Karpas-422 (cell line): ENCODE results near the gene MLLT1. TPM values are rescaled to one million over a fixed set of nuclear protein-coding genes. Genes with fewer than 3 reads are reported as not detected.
A peak's percentile ranks its signal among the peaks of the same experiment; 100 is the strongest.

ENCODE experiments used
- DNase-seq: peaks from one replicate; pipeline ENCODE4 v3.0.0-alpha.2; 2015
- H2AFZ ChIP-seq: fragments of 200-600 bp; sonication (generic); 2 replicates; pipeline ENCODE4 v1.6.1; 2014; ENCODE audit warnings: antibody characterized with exemption, low read length, mixed read lengths
- H3K27ac ChIP-seq: fragments of 200-600 bp; sonication (generic); 2 replicates; pipeline ENCODE4 v1.5.1; 2014; ENCODE audit warnings: mild to moderate bottlenecking, low read length, moderate library complexity
- H3K27me3 ChIP-seq: fragments of 200-600 bp; sonication (generic); 2 replicates; pipeline ENCODE4 v1.6.1; 2014; ENCODE audit warnings: low read length, mixed read lengths
- H3K36me3 ChIP-seq: fragments of 200-600 bp; sonication (generic); 2 replicates; pipeline ENCODE4 v1.6.1; 2014; ENCODE audit warnings: low read length, mixed read lengths; ENCODE audit not compliant: insufficient read depth
- H3K4me1 ChIP-seq: fragments of 200-600 bp; sonication (generic); 2 replicates; pipeline ENCODE4 v1.6.1; 2014; ENCODE audit warnings: mild to moderate bottlenecking, low read length, mixed read lengths
- H3K4me2 ChIP-seq: fragments of 200-600 bp; sonication (generic); 2 replicates; pipeline ENCODE4 v1.6.1; 2014; ENCODE audit warnings: low read length, low read depth, mild to moderate bottlenecking; ENCODE audit not compliant: poor library complexity, severe bottlenecking
- H3K4me3 ChIP-seq: fragments of 200-600 bp; sonication (generic); 2 replicates; pipeline ENCODE4 v1.5.1; 2014; ENCODE audit warnings: mild to moderate bottlenecking, antibody characterized with exemption, low read length, mixed read lengths
- H3K79me2 ChIP-seq: fragments of 200-600 bp; sonication (generic); 2 replicates; pipeline ENCODE4 v1.6.1; 2014; ENCODE audit warnings: mild to moderate bottlenecking, low read length, mixed read lengths
- H3K9ac ChIP-seq: fragments of 200-600 bp; sonication (generic); 2 replicates; pipeline ENCODE4 v1.6.0; 2014; ENCODE audit warnings: low read length
- H3K9me2 ChIP-seq: fragments of 200-600 bp; sonication (generic), shearing (Covaris generic); replicated peaks from 2 replicates; pipeline ENCODE4 v1.6.0; 2014; ENCODE audit warnings: mild to moderate bottlenecking, low read length, moderate library complexity; ENCODE audit not compliant: insufficient read depth
- H3K9me3 ChIP-seq: fragments of 300-700, 200-600 bp; sonication (generic); 2 replicates; pipeline ENCODE4 v1.6.1; 2014; ENCODE audit warnings: low read length, mixed read lengths
- H4K20me1 ChIP-seq: fragments of 200-600 bp; sonication (generic); 2 replicates; pipeline ENCODE4 v1.6.1; 2014; ENCODE audit warnings: mild to moderate bottlenecking, antibody characterized with exemption, low read length, low read depth; ENCODE audit not compliant: insufficient read depth
- small RNA-seq: library from RNA; depleted of rRNA; stranded (forward); fragments of <200 nt; gene quantifications from one replicate; pipeline ENCODE3, GENCODE V24; 2014
- total RNA-seq: library from RNA; depleted of rRNA; stranded (reverse); fragments of >200 nt; shearing (Covaris generic); gene quantifications from 2 replicates; pipeline ENCODE4 v1.2.3, GENCODE V29; 2014; ENCODE audit warnings: low replicate concordance; rRNA removed

Gene MLLT1
- total RNA-seq, 1 experiment from 2014 or later: 19.5 TPM

DNA sequence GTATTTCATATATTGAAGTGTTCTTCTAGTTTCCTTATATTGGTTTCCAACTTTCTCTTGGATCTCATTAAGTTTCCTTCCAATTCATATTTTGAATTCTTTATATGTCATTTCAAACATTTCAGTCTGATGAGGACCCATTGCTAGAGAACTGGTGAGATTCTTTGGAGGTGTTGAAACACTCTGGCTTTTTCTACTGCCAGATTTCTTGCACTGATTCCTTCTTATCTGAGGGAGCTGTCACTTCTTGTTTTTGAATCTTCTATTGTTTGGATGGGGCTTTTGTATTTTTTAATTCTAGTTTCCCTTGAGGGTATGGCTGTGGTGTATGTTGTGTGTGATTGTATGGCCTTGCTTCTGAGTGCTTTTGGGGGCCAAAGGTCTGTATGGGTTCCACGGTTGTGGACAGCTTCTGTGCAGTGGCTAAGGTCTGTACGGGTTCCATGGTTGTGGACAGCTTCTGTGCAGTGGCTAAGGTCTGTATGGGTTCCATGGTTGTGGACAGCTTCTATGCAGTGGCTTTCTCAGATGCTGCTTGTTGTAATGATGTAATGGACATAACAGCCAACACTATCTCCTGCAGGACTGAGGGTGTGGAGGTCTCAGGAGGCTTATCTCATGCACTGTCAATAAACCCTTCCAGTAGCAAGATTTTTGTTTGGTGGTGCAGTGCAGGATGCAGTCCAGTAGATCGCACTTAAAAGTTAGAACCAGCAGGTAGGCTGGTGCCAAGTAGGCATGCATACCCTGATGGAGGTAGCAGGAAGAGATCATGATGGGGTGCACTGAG, 107.5 kb downstream of the MLLT1 start:
- Histone ChIP-seq H3K4me3 (no peak overlapping the region), H3K79me2 (no peaks in the 10 kb centered on the region)
- DNase-seq: no peak

DNA sequence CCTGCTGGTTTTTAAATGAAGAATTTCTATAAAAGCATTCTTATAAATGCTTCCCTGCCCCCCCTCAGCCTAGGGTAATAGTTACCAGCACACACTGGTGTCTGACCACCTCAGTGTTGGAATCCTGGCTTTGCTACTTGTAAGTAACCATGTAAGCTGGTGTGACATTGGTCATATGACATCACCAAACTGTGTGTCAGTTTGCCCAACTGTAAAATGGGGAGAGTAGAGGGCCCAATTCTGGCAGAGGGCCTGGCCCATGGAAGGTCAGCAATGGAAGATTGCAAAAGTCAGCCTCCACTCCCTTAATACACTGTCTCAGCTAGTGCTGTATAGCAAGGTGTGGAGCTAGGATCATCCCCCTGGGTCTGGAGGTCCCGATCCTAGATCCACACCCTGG, 112.7 kb downstream of the MLLT1 start:
- H3K4me2 ChIP-seq: no peak overlapping the region
- H2AFZ ChIP-seq: no peak overlapping the region
- H3K79me2 ChIP-seq: no peaks in the 10 kb centered on the region
- H3K27ac ChIP-seq: no peak overlapping the region
- H3K4me3 ChIP-seq: no peak overlapping the region
- no peak overlapping the region for H3K9ac ChIP-seq
- no peaks in the 10 kb centered on the region for H3K36me3 ChIP-seq
- DNase-seq: no peak
- H3K4me1 ChIP-seq: no peaks in the 10 kb centered on the region
- no peaks in the 10 kb centered on the region for H4K20me1 ChIP-seq
- no peaks in the 10 kb centered on the region for H3K27me3 ChIP-seq
- no peaks in the 10 kb centered on the region for H3K9me3 ChIP-seq
- H3K9me2 ChIP-seq: no peaks in the 10 kb centered on the region

More for the DNA sequence above, 107.5 kb downstream of the MLLT1 start:
- Histone ChIP-seq H3K4me1 (no peaks in the 10 kb centered on the region), H4K20me1 (no peaks in the 10 kb centered on the region), H3K4me2 (no peak overlapping the region), H3K9me3 (no peaks in the 10 kb centered on the region), H3K36me3 (no peaks in the 10 kb centered on the region), H3K9me2 (no peaks in the 10 kb centered on the region), H3K27me3 (no peaks in the 10 kb centered on the region), H2AFZ (no peak overlapping the region), H3K27ac (no peak overlapping the region), H3K9ac (no peak overlapping the region)

- Histone ChIP-seq H3K27me3 (no peaks in the 10 kb centered on the region), H3K27ac (no peak overlapping the region), H3K9me3 (no peaks in the 10 kb centered on the region), H3K4me1 (no peaks in the 10 kb centered on the region; the same call in 1 of the 2 replicates), H3K9ac (no peak overlapping the region), H3K4me3 (no peak overlapping the region), H3K36me3 (no peaks in the 10 kb centered on the region), H3K4me2 (no peak overlapping the region), H4K20me1 (no peaks in the 10 kb centered on the region), H2AFZ (no peak overlapping the region), H3K9me2 (no peaks in the 10 kb centered on the region), H3K79me2 (no peaks in the 10 kb centered on the region)
- DNase-seq: no peak
These were observed 114.8 kb downstream of the MLLT1 start for GRCh38 chr19:6164906-6165531.

- Histone ChIP-seq H3K4me3 (no peak overlapping the region), H3K27ac (no peak overlapping the region), H2AFZ (no peak overlapping the region), H3K9ac (no peak overlapping the region), H3K27me3 (no peaks in the 10 kb centered on the region), H4K20me1 (no peaks in the 10 kb centered on the region), H3K36me3 (no peaks in the 10 kb centered on the region), H3K9me2 (no peaks in the 10 kb centered on the region), H3K4me1 (no peaks in the 10 kb centered on the region; the same call in 1 of the 2 replicates), H3K4me2 (no peak overlapping the region), H3K79me2 (no peaks in the 10 kb centered on the region), H3K9me3 (no peaks in the 10 kb centered on the region)
- DNase-seq: peak; percentile 97
These were observed 118.4 kb downstream of the MLLT1 start for GRCh38 chr19:6161271-6161850.

Small RNA genes within 50 kb of the gene (small RNA-seq; reads per million reads assigned to genes)
- gene AC011471.1: not detected

Other genes starting within 250 kb of the MLLT1 start
- 6.4 and 23.7 TPM in 2 replicates for gene RFX2, start 169.5 kb downstream of the MLLT1 start, total RNA-seq
- 1.2 TPM in 1 of 2 replicates, not detected in the other for gene ACSBG2, start 144.3 kb downstream of the MLLT1 start, total RNA-seq
- gene ACER1, start 53.6 kb upstream of the MLLT1 start, total RNA-seq: not detected in 2 replicates
- gene CLPP, start 81.6 kb upstream of the MLLT1 start, total RNA-seq: 52.1 and 128 TPM in 2 replicates
- gene ALKBH7, start 92.8 kb upstream of the MLLT1 start, total RNA-seq: 94.7 and 95.7 TPM in 2 replicates
- gene PSPN, start 96.0 kb upstream of the MLLT1 start, total RNA-seq: 0.76 and 1.0 TPM in 2 replicates
- gene GTF2F1, start 113.2 kb upstream of the MLLT1 start, total RNA-seq: 18.2 and 35.4 TPM in 2 replicates
- gene KHSRP, start 144.8 kb upstream of the MLLT1 start, total RNA-seq: 94.5 and 217 TPM in 2 replicates
- gene SLC25A41, start 153.8 kb upstream of the MLLT1 start, total RNA-seq: 1.4 TPM in 1 of 2 replicates, not detected in the other
- gene SLC25A23, start 179.8 kb upstream of the MLLT1 start, total RNA-seq: 32.1 and 44.7 TPM in 2 replicates
- 0.34 TPM in 1 of 2 replicates, not detected in the other for gene CRB3, start 184.3 kb upstream of the MLLT1 start, total RNA-seq
- gene DENND1C, start 201.8 kb upstream of the MLLT1 start, total RNA-seq: 19.2 and 32.0 TPM in 2 replicates
- gene TUBB4A, start 222.3 kb upstream of the MLLT1 start, total RNA-seq: 0.45 and 0.83 TPM in 2 replicates